Muscle of back (tissue), 11 donors: Measurements from ENCODE around the gene SMURF2. TPM values are rescaled to one million over a fixed set of nuclear protein-coding genes. Genes with fewer than 3 reads are reported as not detected.

Experiments used
- DNase-seq, 3 donors: peaks; one replicate each; pipeline versions ENCODE4 v3.0.0 to v3.0.0-alpha.2; 2013
- polyA plus RNA-seq, 10 donors: library from polyadenylated mRNA; unstranded; fragments of 120-200 nt; gene quantifications; one replicate each; pipeline ENCODE4 v1.2.1, GENCODE V29; 2013; ENCODE audit not compliant: insufficient read length in 10 of 10

The SMURF2 gene
- polyA plus RNA-seq, 10 donors: 20.1 to 30.9 (median 25.7) TPM

GRCh38 chr17:64504769-64505339, 157.3 kb downstream of the SMURF2 start:
- peak in 1 of 3 donors; percentile 46 for DNase-seq

- no peak for DNase-seq
Observed at GRCh38 chr17:64503821-64504768, 158.0 kb downstream of the SMURF2 start.

- DNase-seq: no peak
Observed at GRCh38 chr17:64503341-64503740, 158.8 kb downstream of the SMURF2 start.

GRCh38 chr17:64502809-64503208, 159.3 kb downstream of the SMURF2 start:
- DNase-seq: no peak

- no peak for DNase-seq
Observed at GRCh38 chr17:64502021-64502420, 160.1 kb downstream of the SMURF2 start.

GRCh38 chr17:64500862-64501765, 161.0 kb downstream of the SMURF2 start:
- DNase-seq: no peak

- DNase-seq: no peak
Observed at GRCh38 chr17:64500487-64500859, 161.6 kb downstream of the SMURF2 start.

GRCh38 chr17:64499805-64500486, 162.2 kb downstream of the SMURF2 start:
- DNase-seq: no peak

GRCh38 chr17:64498308-64499203, 163.6 kb downstream of the SMURF2 start:
- no peak for DNase-seq

GRCh38 chr17:64497565-64498035, 164.5 kb downstream of the SMURF2 start:
- DNase-seq: no peak

- DNase-seq: peak; percentile 90 to 97 (median 94)
Observed at GRCh38 chr17:64496786-64497564, 165.1 kb downstream of the SMURF2 start, which contains the start of gene POLG2. Gene POLG2 (minus strand): TSS chr17:64497054. CDS start chr17:64496968, 86 bp downstream.

GRCh38 chr17:64496348-64496785, 165.7 kb downstream of the SMURF2 start:
- no peak for DNase-seq

Other genes starting within 250 kb of the SMURF2 start
- gene MILR1, start 213.2 kb downstream of the SMURF2 start, polyA plus RNA-seq: 1 to 10 TPM; 3.1 to 8.6 (median 3.7) TPM
- gene POLG2, start 165.3 kb downstream of the SMURF2 start, polyA plus RNA-seq: 10 to 100 TPM; 12.5 to 37.1 (median 19.4) TPM
- gene DDX5, start 156.0 kb downstream of the SMURF2 start, polyA plus RNA-seq: 100 to 1,000 TPM; 341 to 533 (median 463) TPM
- gene CEP95, start 155.3 kb downstream of the SMURF2 start, polyA plus RNA-seq: 10 to 100 TPM; 30.2 to 91.3 (median 47.6) TPM